Stomach (tissue), 4 donors: ENCODE measurements around the gene GNAT3.

Source experiments
- EP300 ChIP-seq: sonication (generic); formaldehyde crosslinking; IDR thresholded peaks from one replicate; pipeline ENCODE4 v1.6.1; 2017; ENCODE audit warnings: antibody characterized with exemption
- POLR2A ChIP-seq, 4 donors: fragments of 450-650 bp; IDR thresholded peaks; one replicate each; pipeline ENCODE4 v1.6.1; 2016; ENCODE audit warnings: antibody characterized with exemption in 4 of 4, control low read depth in 2 of 4, mild to moderate bottlenecking in 1 of 4, moderate library complexity in 1 of 4
- POLR2AphosphoS5 ChIP-seq, 3 donors: sonication (generic); formaldehyde crosslinking; IDR thresholded peaks; one replicate each; pipeline ENCODE4 v1.6.1; 2016; ENCODE audit warnings: antibody characterized with exemption in 3 of 3
- TF ChIP-seq, protein P1 (sequence below), 7 experiments: fragments of 450-650 bp in 4 of 7; fragments of 200-600 bp in 3 of 7; sonication (generic) in 3 of 7; IDR thresholded peaks; one replicate each; pipeline ENCODE4 v1.5.1; 2016 to 2019; ENCODE audit warnings: antibody characterized with exemption in 7 of 7, control low read depth in 2 of 7, mild to moderate bottlenecking in 1 of 7

- TF ChIP-seq, protein P1, sequence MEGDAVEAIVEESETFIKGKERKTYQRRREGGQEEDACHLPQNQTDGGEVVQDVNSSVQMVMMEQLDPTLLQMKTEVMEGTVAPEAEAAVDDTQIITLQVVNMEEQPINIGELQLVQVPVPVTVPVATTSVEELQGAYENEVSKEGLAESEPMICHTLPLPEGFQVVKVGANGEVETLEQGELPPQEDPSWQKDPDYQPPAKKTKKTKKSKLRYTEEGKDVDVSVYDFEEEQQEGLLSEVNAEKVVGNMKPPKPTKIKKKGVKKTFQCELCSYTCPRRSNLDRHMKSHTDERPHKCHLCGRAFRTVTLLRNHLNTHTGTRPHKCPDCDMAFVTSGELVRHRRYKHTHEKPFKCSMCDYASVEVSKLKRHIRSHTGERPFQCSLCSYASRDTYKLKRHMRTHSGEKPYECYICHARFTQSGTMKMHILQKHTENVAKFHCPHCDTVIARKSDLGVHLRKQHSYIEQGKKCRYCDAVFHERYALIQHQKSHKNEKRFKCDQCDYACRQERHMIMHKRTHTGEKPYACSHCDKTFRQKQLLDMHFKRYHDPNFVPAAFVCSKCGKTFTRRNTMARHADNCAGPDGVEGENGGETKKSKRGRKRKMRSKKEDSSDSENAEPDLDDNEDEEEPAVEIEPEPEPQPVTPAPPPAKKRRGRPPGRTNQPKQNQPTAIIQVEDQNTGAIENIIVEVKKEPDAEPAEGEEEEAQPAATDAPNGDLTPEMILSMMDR (IDR thresholded peaks at IDR 0.05) = no peak
- TF ChIP-seq EP300 (no peak), POLR2A (IDR thresholded peaks at IDR 0.05) (no peak), POLR2AphosphoS5 (IDR thresholded peaks at IDR 0.05) (no peak)
Measured at GRCh38 chr7:80473751-80474150, 38.1 kb downstream of the GNAT3 start.
